GM21423 (cell line): ENCODE measurements around the gene IL17RA.
"Not testable (repeated sequence)": the region's sequence is repeated elsewhere in the genome, so short reads cannot be mapped to it uniquely, and the experiment has no call there.

Experiments used
- ATAC-seq: cut with Tn5 transposase; IDR thresholded peaks from one replicate; pipeline ENCODE4 v1.9.1; 2021; ENCODE audit warnings: mild to moderate bottlenecking, moderate library complexity; ENCODE audit not compliant: unreplicated experiment

IL17RA gene, protein sequence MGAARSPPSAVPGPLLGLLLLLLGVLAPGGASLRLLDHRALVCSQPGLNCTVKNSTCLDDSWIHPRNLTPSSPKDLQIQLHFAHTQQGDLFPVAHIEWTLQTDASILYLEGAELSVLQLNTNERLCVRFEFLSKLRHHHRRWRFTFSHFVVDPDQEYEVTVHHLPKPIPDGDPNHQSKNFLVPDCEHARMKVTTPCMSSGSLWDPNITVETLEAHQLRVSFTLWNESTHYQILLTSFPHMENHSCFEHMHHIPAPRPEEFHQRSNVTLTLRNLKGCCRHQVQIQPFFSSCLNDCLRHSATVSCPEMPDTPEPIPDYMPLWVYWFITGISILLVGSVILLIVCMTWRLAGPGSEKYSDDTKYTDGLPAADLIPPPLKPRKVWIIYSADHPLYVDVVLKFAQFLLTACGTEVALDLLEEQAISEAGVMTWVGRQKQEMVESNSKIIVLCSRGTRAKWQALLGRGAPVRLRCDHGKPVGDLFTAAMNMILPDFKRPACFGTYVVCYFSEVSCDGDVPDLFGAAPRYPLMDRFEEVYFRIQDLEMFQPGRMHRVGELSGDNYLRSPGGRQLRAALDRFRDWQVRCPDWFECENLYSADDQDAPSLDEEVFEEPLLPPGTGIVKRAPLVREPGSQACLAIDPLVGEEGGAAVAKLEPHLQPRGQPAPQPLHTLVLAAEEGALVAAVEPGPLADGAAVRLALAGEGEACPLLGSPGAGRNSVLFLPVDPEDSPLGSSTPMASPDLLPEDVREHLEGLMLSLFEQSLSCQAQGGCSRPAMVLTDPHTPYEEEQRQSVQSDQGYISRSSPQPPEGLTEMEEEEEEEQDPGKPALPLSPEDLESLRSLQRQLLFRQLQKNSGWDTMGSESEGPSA

GRCh38 chr22:17084554-17085276 is at the start of gene IL17RA:
Gene IL17RA, plus strand, starts transcription at chr22:17085000. Its CDS starts 92 bp downstream, at chr22:17085092.
- ATAC-seq = peak; percentile 88

DNA sequence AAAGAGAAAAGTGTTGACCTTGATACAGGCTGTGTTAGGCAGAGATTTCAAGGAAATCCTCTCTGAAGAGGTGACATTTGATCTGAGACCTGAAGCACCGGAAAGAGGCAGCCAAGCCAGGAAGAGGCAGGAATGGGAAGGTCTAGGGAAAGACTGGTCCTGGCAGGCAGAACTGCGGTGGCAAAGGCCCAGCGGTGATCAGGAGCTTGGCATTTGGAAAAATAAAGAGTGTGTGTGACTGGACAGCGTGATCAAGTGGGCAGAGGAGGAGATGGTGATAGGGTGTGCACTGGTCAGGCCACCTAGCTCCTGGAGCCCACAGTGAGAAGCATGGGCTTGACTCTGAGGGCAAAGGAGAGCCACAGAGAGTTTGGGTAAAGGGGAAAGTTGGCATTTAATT is 49.6 kb upstream of the IL17RA start:
- ATAC-seq = no peak

DNA sequence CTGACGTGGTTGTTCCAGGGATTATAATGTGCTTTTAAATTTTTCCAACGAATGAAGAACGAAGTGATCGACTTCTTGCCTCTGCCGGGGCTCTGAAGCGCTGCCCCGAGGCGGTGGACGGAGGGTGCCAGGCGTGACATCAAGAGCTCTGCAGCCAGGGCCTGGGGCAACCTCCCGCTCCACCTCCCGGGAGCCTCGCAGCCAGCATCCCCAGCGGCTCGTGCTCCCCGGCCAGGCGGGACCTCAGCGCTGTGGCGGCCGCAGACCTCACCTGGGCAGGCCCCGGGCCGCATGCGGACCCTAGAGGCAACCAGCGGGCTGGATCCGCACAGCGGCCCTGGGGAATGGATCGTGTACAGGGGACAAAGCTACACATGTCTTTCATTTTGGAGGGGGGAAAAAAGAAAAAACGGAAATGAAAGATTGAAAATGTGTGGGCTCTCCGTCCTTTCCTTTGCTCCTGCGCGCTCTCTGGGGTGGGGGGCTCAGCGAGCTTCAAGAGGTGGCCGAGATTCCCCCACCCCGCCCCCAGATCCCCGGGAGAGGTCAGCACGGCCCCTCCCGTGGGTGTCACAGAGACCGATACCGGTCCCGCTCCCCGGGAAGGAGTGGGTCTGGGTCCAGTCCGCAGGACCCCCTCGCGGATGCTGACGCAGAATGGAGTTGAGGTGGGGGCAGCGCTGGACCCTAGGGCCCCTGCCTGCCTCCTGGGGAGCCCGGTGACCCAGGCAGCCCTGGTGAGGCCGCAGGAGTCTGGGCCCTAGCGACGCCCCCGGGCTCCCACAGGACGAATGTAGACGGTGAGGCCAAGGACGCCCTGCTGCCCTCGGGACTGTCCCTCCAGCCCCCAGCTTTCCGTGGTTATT is 48.6 kb upstream of the IL17RA start:
- not testable (repeated sequence) for ATAC-seq

GRCh38 chr22:17036842-17037711 is 47.7 kb upstream of the IL17RA start:
- ATAC-seq = not testable (repeated sequence)

- ATAC-seq = no peak
These were observed 41.3 kb upstream of the IL17RA start for GRCh38 chr22:17043521-17043920.

DNA sequence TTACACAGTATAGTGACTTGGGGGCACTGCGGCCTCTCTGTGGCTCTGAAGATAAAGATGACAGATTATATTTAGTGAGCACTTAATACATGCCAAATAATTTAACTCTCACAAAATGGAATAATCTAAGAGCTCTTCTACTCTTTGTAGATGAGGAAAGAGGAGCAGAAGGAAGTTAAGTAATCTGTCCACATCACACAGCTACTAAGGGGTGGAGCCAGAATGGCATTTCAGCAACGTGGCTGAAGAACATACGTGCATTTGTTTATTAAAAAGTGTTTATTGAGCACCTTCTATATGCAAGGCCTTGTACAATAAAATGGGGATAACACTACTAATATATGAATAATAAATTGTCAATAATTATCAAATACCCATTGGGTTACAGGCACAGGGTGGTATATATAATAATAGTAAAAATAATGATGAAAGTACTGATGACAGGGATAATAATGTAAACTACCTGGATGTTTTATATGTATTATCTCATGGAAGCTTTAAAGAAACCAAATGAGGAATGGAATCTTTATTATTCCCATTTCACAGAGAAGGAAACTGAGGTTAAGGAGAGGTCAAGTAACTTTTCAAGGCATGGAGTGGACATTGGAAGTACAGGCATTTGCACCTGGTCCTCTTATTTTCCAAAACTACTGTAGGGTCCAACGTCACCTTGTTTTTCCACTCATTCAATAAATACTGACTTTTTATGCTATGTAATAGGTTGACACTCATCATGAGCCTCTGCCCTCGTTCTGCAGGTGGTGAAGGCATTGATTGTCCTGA is 38.0 kb upstream of the IL17RA start:
- ATAC-seq = no peak

- ATAC-seq = no peak
These were observed 37.1 kb upstream of the IL17RA start for GRCh38 chr22:17047656-17048055.

- no peak for ATAC-seq
These were observed 28.7 kb upstream of the IL17RA start for GRCh38 chr22:17056058-17056457.

- ATAC-seq = no peak
These were observed 28.0 kb upstream of the IL17RA start for GRCh38 chr22:17056807-17057206.

DNA sequence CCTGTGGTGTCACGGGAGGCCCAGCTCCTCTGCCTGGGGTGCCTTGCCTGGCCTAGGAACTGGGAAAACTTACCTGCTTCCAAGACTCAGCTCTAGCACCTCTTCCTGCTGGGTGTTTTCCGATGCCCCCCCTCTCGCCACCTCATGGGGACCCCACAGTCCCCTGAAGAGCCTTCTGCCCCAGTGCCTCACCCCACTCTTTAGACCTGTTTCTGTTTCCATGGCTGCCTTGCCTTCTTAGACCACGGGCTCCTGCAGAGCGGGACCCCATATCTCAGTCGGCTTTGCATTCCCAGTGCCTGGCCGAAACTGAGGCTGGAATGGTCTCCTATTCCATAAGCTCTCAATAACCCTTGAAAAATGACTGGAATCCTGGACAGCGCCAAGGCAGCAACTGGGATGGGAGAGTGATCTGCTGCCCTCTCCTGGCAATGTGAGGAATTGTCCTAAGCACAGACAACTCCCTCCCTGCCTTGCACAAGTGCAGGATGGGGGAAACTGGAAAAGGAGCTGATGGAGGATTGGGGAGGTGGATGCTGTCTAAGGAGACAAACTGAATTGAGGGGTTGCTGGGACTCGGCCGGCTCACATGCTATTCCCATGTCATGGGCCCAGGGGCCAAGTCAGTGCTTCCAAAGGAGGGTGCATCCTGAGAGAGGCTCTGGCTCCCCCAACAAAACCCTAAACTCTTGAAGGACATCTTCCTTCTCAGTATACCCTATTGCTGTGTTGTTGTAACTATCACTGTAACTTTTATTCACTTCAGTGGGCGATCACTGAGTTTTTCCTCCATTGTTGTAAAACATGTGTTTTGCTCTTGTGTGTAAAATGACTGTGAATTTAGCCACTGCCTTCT is 26.6 kb upstream of the IL17RA start:
- no peak for ATAC-seq

DNA sequence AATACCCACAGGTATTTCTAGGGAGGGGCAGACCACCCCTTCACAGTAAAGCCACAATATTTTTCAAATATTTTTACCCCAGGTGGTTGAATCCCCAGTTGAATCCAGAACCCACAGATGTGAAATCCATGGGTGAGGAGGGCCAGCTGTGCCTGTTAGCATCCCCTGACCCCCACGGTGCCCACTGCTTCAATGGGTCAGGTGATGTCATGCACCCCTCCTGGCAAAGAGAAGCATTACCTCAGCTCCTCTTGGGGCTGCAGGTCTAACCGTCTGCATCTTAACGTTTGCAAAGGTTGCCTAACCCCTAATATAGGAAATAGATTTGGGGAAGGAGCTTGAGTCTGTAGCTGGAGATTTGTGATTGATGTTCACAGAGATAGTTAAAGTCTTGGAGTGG is 24.7 kb upstream of the IL17RA start:
- no peak for ATAC-seq

- no peak for ATAC-seq
These were observed 21.2 kb upstream of the IL17RA start for GRCh38 chr22:17063411-17064106.

GRCh38 chr22:17064498-17065100 is 20.2 kb upstream of the IL17RA start:
- ATAC-seq = no peak

GRCh38 chr22:17065433-17065832 is 19.4 kb upstream of the IL17RA start:
- no peak for ATAC-seq

DNA sequence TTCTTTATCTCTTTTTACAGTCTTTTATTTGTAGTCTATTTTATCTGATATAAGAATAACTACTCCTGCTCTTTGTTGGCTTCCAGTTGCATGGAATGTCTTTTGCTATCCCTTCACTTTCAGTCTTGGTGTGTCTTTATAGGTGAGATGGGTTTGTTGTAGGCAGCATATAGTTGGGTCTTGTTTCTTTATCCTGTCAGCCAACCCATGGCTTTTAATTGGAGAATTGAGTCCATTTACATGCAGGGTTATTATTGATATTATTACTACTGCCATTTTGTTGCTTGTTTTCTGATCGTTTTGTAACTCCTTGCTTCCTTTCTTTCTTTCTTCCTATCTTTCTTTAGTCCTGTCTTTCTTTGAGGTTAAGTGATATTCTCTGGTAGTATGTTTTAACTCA is 11.9 kb upstream of the IL17RA start:
- no peak for ATAC-seq

GRCh38 chr22:17074648-17075002 is 10.2 kb upstream of the IL17RA start:
- no peak for ATAC-seq

DNA sequence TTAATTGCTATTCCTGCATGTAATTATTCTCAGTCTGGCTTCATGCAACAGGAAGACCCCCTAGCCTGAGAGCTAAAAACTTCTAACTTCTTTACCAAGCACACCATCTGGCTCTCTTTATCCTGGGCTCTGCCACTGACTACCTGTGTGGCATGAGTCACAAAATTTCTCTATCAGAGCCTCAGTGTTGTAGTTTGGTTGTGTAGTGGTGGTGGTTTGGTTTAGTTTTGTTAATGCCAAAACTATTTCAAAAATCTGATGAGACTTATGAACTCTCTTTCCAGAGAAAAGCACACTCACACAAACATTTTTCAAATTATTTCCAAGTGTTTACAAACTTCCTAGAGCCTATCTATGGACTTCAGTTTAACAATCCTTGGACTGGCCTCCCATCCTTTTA is 7.5 kb upstream of the IL17RA start:
- ATAC-seq = no peak
